HUDEP-2 (cell line): ENCODE measurements around the gene DNAH17.

Source experiments
- DNase-seq, 76 experiments: peaks; one replicate each; lab custom pipeline; 2025; ENCODE audit not compliant: unreplicated experiment in 76 of 76; lab: John Stamatoyannopoulos, UW

The DNAH17 gene, protein sequence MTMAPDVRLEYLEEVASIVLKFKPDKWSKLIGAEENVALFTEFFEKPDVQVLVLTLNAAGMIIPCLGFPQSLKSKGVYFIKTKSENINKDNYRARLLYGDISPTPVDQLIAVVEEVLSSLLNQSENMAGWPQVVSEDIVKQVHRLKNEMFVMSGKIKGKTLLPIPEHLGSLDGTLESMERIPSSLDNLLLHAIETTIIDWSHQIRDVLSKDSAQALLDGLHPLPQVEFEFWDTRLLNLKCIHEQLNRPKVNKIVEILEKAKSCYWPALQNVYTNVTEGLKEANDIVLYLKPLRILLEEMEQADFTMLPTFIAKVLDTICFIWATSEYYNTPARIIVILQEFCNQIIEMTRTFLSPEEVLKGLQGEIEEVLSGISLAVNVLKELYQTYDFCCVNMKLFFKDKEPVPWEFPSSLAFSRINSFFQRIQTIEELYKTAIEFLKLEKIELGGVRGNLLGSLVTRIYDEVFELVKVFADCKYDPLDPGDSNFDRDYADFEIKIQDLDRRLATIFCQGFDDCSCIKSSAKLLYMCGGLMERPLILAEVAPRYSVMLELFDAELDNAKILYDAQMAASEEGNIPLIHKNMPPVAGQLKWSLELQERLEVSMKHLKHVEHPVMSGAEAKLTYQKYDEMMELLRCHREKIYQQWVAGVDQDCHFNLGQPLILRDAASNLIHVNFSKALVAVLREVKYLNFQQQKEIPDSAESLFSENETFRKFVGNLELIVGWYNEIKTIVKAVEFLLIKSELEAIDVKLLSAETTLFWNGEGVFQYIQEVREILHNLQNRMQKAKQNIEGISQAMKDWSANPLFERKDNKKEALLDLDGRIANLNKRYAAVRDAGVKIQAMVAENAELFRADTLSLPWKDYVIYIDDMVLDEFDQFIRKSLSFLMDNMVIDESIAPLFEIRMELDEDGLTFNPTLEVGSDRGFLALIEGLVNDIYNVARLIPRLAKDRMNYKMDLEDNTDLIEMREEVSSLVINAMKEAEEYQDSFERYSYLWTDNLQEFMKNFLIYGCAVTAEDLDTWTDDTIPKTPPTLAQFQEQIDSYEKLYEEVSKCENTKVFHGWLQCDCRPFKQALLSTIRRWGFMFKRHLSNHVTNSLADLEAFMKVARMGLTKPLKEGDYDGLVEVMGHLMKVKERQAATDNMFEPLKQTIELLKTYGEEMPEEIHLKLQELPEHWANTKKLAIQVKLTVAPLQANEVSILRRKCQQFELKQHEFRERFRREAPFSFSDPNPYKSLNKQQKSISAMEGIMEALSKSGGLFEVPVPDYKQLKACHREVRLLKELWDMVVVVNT (N-terminal part only)

GRCh38 chr17:78577296-78577695 lies at the start of gene DNAH17:
Gene DNAH17 (minus strand): TSS chr17:78577396. CDS start chr17:78575057, 2,339 bp downstream.
- DNase-seq, result no peak

DNA sequence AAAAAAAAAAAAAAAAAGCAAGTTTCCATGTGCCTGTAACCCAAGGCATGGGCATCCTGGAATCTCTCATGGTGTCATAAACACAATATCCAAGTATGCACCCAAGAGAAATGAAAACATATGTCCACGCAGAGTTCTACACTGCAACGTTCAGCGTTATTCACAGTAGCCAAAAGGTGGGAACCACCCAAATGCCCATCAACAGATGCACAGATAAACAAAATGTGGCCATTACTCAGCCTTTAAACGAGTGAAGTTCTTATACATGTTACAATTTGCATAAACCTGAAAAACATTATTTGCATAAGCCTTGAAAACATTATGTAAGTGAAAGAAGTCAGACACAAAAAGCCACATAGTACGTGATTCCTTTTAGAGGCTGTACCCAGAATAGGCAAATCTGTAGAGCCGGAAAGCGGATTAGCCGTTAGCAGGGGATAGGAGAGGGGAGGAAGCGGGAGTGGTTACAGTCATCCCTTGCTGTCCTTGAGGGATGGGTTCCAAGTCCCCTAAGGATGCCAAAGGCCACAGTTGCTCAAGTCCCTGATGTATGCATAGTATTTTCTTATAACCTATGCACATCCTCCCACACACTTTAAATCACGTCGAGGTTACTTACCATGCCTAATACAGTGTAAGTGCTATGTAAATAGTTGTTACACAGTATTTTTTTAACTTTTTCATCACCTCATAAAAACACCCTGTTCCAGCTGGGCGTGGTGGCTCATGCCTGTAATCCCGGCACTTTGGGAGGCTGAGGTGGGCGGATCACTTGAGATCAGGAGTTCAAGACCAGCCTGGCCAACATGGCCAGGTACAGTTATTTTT lies 47.3 kb upstream of the DNAH17 start:
- DNase-seq, result no peak

- no peak for DNase-seq
These were observed 46.3 kb upstream of the DNAH17 start for GRCh38 chr17:78623541-78623940.

GRCh38 chr17:78622491-78623265 lies 45.5 kb upstream of the DNAH17 start:
- no peak for DNase-seq

- no peak for DNase-seq
These were observed 44.7 kb upstream of the DNAH17 start for GRCh38 chr17:78621720-78622490.

GRCh38 chr17:78620099-78620498 lies 42.9 kb upstream of the DNAH17 start:
- DNase-seq, result no peak

GRCh38 chr17:78619334-78619733 lies 42.1 kb upstream of the DNAH17 start:
- DNase-seq, result no peak

- DNase-seq, result no peak
These were observed 41.3 kb upstream of the DNAH17 start for GRCh38 chr17:78618264-78619066.

DNA sequence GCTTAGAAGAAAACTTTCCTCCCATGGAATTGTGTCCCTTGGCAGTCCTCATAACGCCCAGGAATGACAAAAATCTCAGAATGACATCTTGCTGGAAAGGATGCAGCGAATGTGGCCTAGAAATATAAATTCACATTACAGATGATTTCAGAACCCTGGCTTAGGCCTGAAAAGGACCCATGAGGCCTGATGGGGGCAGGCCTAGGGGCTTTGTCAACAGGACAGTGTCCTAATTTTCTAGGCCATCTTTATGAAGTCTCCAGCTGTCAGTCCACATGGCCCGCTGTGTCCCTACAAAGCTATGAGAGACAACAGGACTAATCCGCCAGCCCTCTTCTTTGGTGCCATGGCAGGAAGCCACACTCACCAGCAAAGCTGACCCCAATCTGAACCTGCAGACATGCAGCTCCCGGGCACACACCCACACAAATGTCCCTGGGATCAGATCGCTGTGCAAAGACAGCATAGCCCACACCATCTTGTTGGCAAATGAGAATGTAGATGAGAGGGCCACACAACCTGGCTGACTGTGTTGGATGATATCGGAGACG lies 40.4 kb upstream of the DNAH17 start:
- no peak for DNase-seq

DNA sequence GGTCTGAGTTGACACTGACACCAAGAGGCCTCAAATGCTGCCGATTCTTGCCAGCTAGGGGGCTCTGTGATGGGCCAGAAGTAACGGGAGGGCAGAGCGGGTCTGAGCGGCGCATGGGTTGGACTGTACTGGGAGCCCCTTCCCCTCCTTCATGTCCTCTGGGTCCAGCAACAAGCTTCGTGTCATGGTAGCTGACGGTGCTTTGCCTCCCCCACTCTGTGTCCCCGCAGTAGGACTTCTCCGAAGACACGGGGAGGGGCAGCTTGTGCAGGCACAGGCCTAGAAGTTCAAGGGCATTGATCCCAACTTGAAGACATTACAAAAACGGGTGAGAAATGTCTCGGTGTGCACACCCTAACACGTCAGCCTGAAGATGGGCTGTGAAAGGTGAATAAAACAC lies 39.8 kb upstream of the DNAH17 start:
- no peak for DNase-seq

DNA sequence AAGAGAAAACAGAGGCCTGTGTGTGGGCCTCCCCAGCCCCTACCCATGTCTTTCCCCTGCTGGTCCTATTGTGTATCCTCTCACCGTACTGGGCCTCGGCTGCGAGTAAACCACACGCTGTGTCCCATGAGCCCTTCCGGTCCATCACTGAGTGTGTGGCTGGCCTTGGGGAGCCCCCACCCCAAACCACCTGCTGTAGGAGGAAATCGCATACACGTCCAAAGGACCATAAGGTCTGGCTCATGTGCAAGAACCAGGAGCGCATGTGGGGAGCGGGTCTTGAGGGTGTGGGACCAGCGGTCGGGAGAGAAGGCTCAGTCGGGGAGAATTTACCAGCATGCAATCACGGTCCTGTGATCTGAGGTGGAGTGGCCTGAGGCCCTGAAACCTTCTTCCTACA lies 38.4 kb upstream of the DNAH17 start:
- DNase-seq, result no peak

DNA sequence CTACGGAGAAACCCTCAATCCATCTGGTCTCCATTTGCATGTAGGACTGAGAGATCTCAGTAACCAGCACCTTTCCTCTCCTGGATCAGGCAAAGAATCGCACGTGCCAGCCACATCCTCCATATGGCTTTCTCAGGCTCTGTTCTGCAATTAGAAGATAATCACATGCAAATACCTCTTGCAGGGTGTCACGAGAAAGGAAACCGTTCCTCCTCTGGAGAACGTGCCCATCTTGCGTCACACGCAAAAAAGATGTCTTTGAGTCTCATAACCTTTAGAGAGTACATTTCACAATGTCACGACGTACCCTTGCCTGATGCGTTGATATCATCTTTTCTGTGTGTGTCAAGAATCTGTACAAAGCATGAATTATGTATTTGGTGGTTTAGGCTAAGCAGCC lies 36.2 kb upstream of the DNAH17 start:
- DNase-seq, result no peak

GRCh38 chr17:78611607-78612006 lies 34.4 kb upstream of the DNAH17 start:
- DNase-seq, result no peak

GRCh38 chr17:78610951-78611511 lies 33.8 kb upstream of the DNAH17 start:
- no peak for DNase-seq

GRCh38 chr17:78609191-78609641 lies 32.0 kb upstream of the DNAH17 start:
- no peak for DNase-seq

DNA sequence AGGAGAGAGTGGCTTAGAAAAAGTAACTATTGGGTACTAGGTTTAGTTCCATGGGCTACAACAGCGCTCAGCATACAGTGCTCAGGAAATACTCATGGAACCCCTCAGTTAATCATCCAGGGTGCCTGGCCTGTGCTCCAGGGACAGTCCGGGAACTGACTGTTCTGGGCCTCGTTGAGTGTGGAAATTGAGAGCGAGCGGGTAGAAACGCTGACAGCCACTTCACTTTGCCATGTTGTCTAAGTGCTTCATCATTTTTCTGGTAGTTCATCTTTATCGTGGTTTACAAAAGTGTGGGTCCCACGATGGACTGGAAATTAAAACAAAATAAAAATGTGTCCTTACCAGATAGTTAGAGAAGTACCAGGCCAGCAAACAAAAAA lies 31.6 kb upstream of the DNAH17 start:
- no peak for DNase-seq
